IPS-NIHi11 (cell line): Measurements from ENCODE around the gene HUWE1.

Experiments used
- DNase-seq: peaks from one replicate; pipeline ENCODE4 v3.0.0; 2012; ENCODE audit warnings: mixed read lengths, low spot score

Gene HUWE1

DNA sequence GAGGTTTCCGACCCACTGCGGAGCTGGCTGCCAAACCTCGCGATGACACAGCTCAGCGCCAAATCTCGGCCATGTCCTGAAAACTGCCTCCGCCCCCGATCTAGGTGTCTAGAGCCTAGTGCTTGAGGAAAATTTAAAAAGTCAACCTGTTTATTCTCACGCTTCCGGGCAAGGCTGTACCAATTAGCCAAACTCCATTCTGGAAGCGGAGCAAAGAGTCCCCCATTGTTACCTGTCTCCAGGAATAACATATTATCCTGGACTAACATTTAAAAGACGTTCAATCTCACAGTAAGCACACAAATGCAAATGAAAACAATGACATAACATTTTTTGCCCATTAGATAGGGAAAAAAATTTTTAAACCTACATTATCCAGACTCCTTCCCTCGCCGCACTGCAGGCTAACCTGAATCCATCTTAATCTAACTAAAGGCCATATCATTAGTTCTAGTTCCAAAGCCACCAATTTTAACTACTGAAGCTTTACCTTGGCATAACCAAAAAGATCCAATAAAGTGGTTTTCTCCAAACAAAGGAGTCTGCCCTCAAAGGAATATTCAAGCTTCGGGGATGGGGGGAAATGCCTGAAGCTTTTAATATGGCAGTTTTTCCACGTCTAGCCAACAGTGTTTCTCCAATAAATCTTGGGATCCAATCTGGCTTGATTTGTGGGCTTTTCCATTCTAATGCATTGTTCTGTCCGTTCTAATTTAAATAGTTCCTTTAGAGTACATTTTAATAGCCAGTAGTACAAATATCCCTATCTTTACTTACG is 1.9 kb downstream of the HUWE1 start:
- no peak for DNase-seq

DNA sequence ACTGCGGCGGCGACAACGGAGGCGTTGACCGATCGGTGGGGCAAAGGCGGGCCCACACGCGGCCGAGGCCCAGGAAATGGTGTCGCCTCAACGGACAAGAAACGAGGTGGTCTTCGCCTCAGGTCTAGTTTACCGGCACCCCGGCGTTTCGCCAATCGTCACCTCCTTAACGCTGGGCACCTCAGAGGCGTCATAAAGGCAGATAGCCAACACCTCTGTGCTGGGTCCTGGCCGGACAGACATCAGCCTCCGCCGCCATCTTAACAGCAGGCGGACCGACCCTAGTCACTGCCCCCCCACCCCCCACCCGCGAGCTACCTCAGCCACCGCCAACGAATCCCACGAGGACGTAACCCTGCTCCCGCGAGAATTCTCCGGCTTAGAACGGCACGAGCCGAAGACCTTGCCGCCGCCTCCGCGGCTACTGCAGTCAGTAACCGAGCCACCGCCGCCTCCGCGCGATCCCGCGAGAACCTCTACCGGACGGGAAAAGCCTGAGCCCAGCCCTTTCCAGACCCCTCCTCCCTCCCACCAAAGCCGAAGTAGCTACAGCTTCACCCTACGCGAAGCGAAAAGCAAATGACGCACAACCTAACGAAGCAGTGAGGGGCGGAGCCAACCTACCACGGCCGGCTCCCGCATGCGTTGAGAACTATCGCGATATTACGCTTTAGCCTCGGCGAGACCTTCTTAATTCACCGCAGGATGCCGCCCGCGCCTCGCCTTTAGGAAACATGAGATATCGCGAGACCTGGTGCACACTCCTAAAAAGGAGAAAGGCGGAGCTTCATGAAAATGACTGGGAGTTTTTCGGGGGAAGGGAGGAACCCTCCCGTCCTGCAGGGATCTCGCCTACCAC is 2.7 kb downstream of the HUWE1 start:
- peak; percentile 68 for DNase-seq

DNA sequence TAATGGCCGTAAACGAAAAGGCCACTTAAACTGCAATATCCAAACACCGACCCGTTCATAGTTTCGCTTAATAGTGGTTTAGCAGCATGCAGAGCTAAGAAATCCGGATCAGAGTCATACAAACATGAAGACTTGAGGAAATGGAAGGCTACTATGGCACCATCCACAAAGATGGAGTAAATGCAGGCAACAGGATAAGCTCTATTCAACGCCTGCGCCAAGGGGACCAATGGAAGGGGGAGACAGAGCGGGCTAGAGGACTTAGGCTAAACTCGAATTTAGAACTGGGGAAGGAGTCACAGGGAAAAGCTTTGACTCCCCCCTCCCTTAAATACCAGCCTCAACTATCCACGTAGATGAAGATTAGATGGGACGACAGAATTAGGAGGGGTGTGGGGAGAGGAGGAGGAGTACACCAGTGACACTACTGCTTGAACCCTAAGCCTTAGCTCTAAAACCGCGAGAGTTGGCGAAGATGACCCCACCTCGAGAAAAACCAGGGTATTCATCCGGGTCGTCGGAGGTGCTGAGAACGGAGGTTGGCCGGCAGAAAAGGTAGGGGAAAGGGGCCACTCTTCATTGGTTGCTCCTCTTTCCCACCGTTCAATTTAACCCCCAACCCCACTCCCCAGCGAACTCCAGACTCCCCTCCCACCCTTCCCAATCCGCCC is 3.5 kb downstream of the HUWE1 start:
- peak; percentile 9 for DNase-seq

DNA sequence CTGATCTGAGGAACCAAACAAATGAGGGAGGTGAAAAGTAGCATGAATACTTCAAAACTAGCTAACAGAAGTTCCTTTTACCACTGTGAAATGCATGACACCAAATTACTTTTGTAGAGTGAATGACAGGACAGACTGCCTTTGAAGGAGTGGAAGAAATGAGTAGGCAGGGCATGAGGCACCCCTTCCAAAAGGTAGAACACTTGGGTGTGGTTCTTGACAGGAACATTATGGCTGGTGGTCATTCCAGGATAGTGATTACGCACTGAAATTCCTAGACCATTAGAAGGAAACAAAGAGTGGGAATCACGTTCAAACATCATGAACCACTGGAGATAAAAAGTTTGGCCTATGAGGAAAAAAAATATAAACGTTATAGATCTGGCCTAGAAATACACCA is 4.9 kb downstream of the HUWE1 start:
- DNase-seq, result no peak

DNA sequence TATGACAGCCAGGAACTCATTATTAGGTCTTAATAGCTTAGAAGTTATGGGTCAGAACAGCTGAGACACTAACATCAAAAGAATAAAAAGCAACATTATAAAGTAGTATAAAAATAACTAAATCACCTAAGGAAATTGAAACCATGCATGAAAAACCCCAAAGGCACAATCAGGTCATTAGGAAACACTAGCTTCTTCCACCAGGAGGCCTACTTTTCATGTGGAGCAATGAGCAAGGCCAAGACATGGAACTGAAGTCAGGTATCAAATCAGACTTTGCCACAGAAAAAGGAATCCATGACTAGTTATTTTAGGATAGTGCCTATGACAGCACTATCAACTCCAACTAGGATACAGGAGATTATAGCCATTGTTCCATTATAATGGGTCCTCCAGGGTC is 7.9 kb downstream of the HUWE1 start:
- DNase-seq, result no peak

DNA sequence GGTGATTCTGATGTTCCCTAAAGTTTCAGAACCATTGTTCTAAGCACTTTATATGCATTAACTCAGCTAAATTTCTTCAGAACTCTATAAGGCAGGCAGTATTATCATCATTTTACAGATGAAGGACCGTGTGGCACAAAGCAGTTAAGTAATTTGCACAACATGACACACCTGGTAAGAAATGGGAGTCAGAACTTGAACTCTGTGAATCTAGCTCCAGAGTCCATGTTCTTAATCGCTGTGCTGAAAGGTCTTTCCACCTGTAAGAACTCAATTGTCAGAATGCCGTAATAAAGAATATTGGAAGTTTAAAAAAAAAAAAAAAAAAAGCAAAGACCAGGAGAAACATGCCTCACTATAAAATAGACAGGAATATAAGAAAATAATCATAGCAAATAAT is 9.2 kb downstream of the HUWE1 start:
- DNase-seq, result no peak

DNA sequence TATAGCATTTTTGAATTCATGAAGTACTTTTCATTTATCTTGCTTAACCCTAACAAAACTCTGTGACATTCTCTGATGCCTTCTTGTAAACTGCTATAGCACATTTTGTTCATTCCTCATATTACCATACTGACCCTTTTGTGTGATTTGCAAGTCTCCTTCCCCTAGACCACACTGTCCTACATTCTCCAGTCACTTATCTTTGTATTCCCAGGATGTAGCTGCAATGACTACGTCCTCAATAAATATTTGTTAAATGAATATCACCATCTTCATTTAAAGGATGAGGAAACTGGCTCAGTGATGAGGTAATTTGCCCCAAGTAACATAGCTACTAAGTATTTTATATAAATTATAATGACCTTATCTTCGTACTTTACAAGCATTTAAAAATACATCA is 11.9 kb downstream of the HUWE1 start:
- no peak for DNase-seq

DNA sequence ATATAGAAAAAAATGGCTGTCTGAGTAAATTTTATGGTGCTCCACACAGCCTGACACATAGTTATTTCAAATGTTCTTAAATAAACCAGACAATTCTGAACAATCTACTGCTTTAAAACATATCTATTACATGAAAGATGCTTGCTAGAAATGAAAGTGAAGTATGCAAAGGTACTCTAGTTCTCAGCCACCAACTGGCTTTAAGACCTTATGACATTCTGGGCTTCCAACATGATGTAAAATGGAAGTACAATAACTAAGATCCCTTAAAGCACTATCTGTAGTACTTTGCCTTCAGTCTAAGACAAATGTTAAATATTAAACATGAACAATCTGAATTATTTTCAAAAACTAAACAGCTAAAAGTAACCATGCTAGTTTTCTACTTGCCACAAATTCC is 17.3 kb downstream of the HUWE1 start:
- no peak for DNase-seq

DNA sequence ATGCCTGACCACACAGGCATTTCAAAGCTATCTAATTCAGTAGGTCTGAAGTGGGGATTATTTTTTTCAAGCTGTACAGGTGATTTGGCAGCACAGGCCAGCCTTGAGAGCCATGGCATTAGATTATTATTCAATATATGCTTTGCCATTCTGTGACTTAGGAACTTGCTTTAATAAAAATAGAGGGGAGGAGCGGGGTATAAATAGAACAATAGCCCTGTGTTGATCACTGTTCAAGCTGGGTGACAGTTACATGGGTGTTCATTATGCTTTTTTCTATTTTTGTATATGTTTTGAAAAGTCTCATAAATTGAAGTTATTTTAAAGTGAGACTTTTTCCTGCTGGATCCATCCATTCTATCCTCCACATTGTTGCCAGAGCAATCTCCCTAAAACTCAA is 20.3 kb downstream of the HUWE1 start:
- no peak for DNase-seq

DNA sequence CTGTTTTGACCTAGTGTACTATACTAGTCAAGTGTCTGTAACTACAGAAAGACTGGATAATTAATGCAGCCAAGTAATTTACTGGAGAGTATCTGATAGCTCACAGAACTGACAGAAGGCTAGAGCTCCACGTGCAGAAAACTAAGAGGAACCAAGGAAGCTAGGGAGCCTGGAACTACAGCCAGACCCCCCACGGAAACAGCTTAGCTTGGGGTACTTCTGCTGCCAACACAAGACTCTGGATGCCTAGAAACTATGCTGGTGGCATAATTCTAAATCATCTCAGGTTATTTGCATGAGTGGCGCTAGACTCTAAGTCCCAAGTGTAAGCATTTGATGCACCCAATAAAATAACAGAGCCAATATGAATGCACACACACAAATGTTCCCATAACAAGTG is 26.5 kb downstream of the HUWE1 start:
- DNase-seq, result no peak

DNA sequence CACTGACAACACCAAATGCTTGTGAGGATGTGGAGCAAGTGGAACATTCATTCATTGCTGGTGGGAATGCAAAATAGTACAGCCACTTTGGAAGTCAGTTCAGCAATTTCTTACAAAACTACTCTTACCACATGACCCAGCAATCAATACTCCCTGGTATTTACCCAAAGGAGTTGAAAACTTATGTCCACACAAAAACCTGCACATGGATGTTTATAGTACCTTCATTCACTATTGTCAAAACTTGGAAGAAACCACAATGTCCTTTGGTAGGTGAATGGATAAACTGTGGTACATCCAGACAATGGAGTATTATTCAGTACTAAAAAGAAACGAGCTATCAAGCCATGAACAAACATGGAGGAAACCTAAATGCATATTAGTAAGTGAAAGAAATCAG is 27.5 kb downstream of the HUWE1 start:
- DNase-seq, result no peak

DNA sequence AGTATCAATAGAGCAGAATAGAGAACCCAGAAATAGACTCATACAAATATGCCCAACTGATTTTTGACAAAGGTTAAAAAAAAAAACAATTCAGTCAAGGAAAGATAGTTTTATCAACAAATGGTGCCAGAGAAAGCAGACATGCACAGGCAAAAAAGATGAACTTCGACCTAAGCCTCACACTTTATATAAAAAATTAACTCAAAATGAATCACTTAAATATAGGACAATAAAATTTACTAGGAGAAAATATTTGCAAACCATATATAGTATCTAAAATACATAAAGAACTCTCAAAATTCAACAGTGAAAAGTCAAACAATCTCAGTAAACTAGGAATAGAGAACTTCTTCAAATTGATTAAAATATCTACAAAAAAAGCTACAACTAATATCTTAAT is 29.7 kb downstream of the HUWE1 start:
- DNase-seq, result no peak

DNA sequence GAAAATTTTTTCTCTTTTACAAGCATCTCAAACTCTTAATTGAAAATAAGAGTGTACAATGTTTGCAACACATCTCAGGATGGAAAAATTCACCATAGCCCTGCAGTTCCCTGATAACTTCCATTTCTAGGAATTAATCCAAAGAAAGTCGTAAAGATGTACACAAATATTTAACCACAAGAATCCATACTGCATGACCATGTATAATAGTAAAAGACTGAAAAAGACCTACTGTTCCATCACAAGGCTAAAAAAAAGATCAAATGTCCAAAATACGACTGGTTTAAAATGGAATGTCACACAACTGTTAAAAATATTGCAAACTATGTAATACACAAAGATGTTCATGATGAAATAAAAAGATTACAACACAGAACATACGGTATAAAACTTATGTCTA is 32.1 kb downstream of the HUWE1 start:
- no peak for DNase-seq

DNA sequence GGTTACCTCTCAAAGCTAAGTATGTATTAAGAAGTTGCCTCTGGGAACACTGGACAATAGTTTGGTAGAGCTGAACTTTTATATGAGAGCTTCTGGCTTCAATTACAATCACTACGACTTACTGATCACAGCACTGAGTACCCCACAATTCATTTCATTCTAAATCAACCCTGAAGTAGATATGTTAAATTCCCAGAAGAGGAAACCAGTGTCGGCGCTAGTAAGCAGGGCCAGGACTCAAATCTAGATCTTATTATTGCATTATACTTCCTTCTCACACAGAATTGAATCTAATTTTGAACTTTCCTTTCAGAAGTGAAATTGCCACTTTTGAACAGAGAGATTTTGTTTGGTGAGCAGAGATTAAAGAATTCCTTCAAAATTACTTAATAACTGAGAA is 41.8 kb downstream of the HUWE1 start:
- DNase-seq, result no peak

DNA sequence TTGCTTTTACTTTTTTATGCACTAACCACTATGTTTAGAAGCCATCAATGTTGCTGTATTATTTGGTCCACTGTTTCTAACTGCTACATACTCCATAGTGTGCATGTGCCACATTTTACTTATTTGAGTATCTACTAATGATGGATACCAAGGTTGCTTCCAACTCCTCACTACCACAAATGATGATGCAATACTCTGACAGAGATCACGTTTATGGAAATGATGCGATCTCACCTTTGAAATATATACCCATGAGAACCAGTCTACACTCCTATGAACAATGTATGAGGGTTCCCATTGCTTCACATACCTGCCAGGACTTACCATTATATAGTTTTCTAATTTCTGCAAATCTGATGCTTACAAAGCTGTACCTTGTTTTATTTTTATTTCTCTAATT is 44.2 kb downstream of the HUWE1 start:
- no peak for DNase-seq

DNA sequence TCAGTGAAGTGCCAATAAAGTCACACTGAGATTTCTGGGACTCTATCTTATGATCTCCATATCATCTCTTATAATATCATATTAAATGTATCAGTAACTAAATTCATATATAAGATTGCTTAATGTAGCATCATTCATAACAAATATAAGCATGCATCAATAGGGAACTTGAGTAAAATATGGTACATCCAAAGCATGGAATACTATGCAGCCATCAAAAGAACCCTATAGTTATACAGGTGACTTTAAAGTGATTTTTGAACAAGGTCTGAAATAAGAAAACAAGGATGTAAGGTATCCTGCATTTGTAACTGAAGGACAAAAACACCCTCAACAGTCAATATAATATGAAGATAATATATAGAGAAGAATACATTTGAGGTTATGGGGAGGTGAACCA is 47.3 kb downstream of the HUWE1 start:
- DNase-seq, result no peak

DNA sequence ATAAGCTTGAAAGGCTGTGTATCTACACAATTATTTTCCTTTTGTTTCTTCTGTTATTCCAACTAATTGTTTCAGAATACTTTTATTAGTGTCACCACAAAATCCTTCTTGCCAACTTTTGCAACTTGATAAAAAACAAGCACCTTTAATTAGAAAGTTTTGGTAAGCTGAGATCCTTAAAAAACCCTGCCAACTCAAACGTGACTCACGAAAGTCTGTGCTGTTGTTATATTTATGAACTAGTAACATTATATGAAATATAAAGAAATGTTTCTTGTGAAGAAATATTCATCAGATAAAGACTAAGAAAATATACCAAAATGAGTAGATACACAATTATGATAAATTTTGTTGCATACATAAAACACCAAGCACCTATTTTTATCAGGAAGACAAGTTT is 49.0 kb downstream of the HUWE1 start:
- no peak for DNase-seq

DNA sequence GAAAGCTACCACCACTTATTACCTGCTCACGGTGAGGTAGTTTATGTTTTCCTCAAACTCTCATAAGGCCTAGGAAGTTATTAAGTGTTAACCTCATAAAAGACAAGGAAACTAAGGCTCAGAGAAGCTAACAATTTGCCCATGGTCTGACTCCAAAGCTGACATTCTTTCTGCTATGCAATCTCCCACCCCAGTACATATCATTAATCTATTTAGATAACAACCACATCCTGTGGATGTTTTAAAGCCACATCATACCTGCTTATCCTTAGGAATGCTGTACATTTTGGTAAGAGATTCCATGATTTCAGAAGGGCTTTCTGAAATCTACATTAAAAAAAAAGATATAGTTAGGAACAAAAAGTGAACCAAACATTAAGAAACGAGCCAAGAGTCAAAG is 55.4 kb downstream of the HUWE1 start:
- DNase-seq, result no peak

DNA sequence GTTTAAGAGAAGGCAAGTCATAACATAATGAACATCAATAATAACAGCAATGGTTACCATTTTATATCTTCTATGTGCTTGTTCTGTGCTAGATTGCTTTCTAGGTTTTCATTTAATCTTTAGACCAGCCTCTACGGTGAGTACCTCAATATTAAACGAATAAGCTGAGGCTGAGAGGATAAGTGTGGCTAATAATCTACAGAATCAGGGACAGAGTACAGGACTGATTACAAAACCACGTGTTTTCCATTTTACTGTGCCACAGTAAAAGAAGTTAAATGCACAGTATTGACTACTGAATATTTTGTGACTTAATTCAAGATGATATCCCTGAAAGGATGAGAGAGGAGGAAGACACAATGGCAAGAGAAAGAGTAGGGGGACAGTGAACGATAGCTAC is 56.3 kb downstream of the HUWE1 start:
- DNase-seq, result no peak

DNA sequence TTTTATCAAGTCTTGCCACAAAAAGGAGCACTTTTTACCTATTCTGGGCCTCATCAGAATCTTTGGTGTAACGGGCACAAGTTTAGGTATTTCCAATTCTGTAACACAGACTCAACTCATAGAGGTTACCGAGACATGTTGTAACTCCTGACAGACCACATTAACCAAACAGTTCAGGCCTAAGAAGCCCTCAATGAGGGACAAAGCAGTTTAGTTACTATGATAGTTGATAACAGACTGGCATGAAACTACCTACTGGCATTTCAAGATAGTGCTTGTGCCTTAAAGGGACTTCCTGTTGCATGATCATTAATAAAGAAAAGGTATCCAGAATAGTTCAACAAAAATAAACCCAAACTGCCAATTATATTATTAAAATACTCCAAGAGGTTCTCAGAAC is 64.1 kb downstream of the HUWE1 start:
- no peak for DNase-seq

DNA sequence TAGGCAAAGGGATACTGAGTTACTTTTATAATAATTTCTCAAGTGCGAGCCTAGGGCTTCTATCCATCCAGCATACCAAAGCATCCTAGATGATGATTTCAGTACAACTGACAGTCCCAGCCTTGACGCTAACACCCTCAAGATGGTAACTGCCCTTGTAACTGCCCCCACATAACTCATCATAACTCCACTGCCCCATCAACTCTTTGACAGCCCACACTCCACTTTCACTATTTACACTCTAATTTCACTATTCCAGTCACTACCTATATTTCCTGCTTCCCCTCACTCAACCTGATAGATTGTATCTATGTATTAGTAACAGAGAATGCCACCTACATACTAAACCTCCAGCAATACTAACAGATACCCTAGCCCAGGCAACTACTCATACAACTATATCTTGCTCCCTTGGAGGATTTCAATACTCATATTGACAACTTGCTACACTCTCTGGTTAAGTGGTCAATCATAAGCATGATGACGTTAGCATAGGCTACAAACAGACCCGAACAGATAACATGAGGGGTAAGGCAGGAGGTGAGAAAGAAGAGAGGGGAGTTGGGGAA is 65.0 kb downstream of the HUWE1 start:
- DNase-seq, result no peak

DNA sequence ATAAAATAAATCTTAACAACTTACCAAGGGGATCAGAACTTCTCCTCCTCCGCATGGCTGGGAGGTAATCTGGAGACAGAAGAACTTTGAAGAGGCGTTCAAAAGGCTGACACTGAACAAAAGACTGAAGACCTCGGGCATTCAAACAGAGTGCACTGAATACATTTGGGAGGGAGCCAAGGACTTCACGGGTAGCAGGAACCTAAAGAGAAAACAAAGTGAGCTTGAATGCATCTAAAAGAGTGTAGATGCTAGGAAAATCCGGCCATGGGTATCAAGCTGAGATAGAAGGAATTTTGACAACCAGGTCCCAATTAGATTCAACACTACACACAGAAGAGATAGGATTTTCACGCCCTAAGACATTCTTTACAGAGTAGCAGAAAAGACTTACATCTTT is 69.6 kb downstream of the HUWE1 start:
- DNase-seq, result no peak

DNA sequence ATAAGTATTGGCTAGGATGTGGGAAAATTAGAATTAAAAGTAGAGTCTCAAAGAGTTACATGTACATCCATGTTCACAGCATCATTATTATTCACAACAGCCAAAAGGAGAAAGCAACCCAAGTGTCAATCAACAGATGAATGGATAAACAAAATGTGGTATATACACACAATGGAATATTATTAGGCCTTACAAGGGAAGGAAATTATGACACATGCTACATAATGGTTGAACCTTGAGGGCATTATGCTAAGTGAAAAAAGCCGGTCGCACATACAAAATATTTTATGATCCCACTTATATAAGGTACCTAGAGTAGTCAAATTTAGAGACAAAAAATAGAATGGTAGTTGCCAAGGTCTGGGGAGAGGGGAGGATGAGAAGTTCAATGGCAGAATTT is 80.1 kb downstream of the HUWE1 start:
- DNase-seq, result no peak
